Loucy (cell line): ENCODE data around the gene ASPHD2.

ENCODE experiments used
- H2AFZ ChIP-seq: fragments of 200-600 bp; sonication (generic); 2 replicates; pipeline ENCODE4 v1.6.0; 2016; ENCODE audit warnings: antibody characterized with exemption, mild to moderate bottlenecking, low read length, moderate library complexity
- H3F3A ChIP-seq: fragments of 200-600 bp; 2 replicates; pipeline ENCODE4 v1.6.0; 2016; ENCODE audit warnings: antibody characterized with exemption, low read depth, mild to moderate bottlenecking
- H3K27me3 ChIP-seq: fragments of 200-600 bp; sonication (generic); 2 replicates; pipeline ENCODE4 v1.6.1; 2014; ENCODE audit warnings: low read length, mild to moderate bottlenecking; ENCODE audit not compliant: insufficient read depth, poor library complexity, severe bottlenecking
- H3K36me3 ChIP-seq: fragments of 200-600 bp; sonication (generic); 2 replicates; pipeline ENCODE4 v1.6.1; 2016; ENCODE audit warnings: low read length; ENCODE audit not compliant: insufficient read depth
- H3K4me1 ChIP-seq: fragments of 200-600 bp; sonication (generic); 2 replicates; pipeline ENCODE4 v1.5.1; 2014; ENCODE audit warnings: low read length, mild to moderate bottlenecking; ENCODE audit not compliant: insufficient read depth, poor library complexity, severe bottlenecking
- H3K4me2 ChIP-seq: fragments of 200-600 bp; sonication (generic); 2 replicates; pipeline ENCODE4 v1.6.0; 2014; ENCODE audit warnings: antibody characterized with exemption, low read length, low read depth, mild to moderate bottlenecking; ENCODE audit not compliant: poor library complexity, severe bottlenecking
- H3K4me3 ChIP-seq: fragments of 200-600 bp; sonication (generic); 2 replicates; pipeline ENCODE4 v1.5.1; 2014; ENCODE audit warnings: low read length, mild to moderate bottlenecking, mixed read lengths; ENCODE audit not compliant: poor library complexity, severe bottlenecking
- H3K79me2 ChIP-seq: fragments of 200-600 bp; sonication (generic); 2 replicates; pipeline ENCODE4 v1.6.1; 2014; ENCODE audit warnings: low read length; ENCODE audit not compliant: insufficient read depth
- H3K9ac ChIP-seq: fragments of 200-600 bp; sonication (generic); 2 replicates; pipeline ENCODE4 v1.6.0; 2014; ENCODE audit warnings: mild to moderate bottlenecking, low read depth, low read length, moderate library complexity; ENCODE audit not compliant: poor library complexity, severe bottlenecking
- H3K9me2 ChIP-seq: fragments of 200-600 bp; sonication (generic); replicated peaks from 2 replicates; pipeline ENCODE4 v1.6.1; 2016; ENCODE audit warnings: low read depth, low read length, mixed read lengths
- H3K9me3 ChIP-seq: fragments of 200-600 bp; sonication (generic); 2 replicates; pipeline ENCODE4 v1.6.1; 2014; ENCODE audit warnings: mild to moderate bottlenecking, antibody characterized with exemption, low read length, low read depth; ENCODE audit not compliant: insufficient read depth
- H4K20me1 ChIP-seq: fragments of 200-600 bp; sonication (generic); 2 replicates; pipeline ENCODE4 v1.6.0; 2014; ENCODE audit warnings: antibody characterized with exemption, low read length, mild to moderate bottlenecking; ENCODE audit not compliant: insufficient read depth, poor library complexity, severe bottlenecking
- CTCF ChIP-seq: fragments of 200-600 bp; sonication (generic); conservative IDR thresholded peaks from 2 replicates; pipeline ENCODE4 v1.5.1; 2014; ENCODE audit warnings: mild to moderate bottlenecking, antibody characterized with exemption, low read length
- EZH2phosphoT487 ChIP-seq: fragments of 200-600 bp; IDR thresholded peaks from 2 replicates; pipeline ENCODE4 v1.6.1; 2018; ENCODE audit warnings: antibody characterized with exemption, mild to moderate bottlenecking, moderate library complexity, borderline replicate concordance

The ASPHD2 gene

GRCh38 chr22:26394777-26395176, 34.3 kb upstream of the ASPHD2 start:
- Histone ChIP-seq H3K4me1 (no peaks in the 10 kb centered on the region), H2AFZ (no peak overlapping the region), H3K79me2 (no peaks in the 10 kb centered on the region), H3K4me3 (no peak overlapping the region), H3K9ac (no peak overlapping the region), H3K9me3 (no peaks in the 10 kb centered on the region), H3F3A (no peaks in the 10 kb centered on the region), H3K4me2 (no peak overlapping the region), H4K20me1 (no peaks in the 10 kb centered on the region), H3K27me3 (no peaks in the 10 kb centered on the region), H3K9me2 (no peaks in the 10 kb centered on the region), H3K36me3 (no peaks in the 10 kb centered on the region)
- TF ChIP-seq CTCF, result no peak
- TF ChIP-seq EZH2phosphoT487, result no peak

GRCh38 chr22:26395926-26396325, 33.1 kb upstream of the ASPHD2 start:
- no peak overlapping the region for H3K9ac ChIP-seq
- H3K4me3 ChIP-seq, result no peak overlapping the region
- H3K4me1 ChIP-seq, result no peaks in the 10 kb centered on the region
- H3K9me3 ChIP-seq, result no peaks in the 10 kb centered on the region
- no peaks in the 10 kb centered on the region for H4K20me1 ChIP-seq
- TF ChIP-seq CTCF (no peak), EZH2phosphoT487 (no peak)
- no peak overlapping the region for H3K4me2 ChIP-seq
- no peaks in the 10 kb centered on the region for H3K79me2 ChIP-seq
- H3K36me3 ChIP-seq, result no peaks in the 10 kb centered on the region
- no peaks in the 10 kb centered on the region for H3K27me3 ChIP-seq
- H3F3A ChIP-seq, result no peaks in the 10 kb centered on the region
- no peak overlapping the region for H2AFZ ChIP-seq
- H3K9me2 ChIP-seq, result no peaks in the 10 kb centered on the region

- TF ChIP-seq EZH2phosphoT487, result no peak
- peak; percentile 73 for TF ChIP-seq CTCF
- Histone ChIP-seq H4K20me1 (no peaks in the 10 kb centered on the region), H3K79me2 (no peaks in the 10 kb centered on the region), H3K4me1 (no peaks in the 10 kb centered on the region), H3K9me3 (no peaks in the 10 kb centered on the region), H3K4me2 (no peak overlapping the region), H3K36me3 (no peaks in the 10 kb centered on the region), H2AFZ (peak overlapping the region; percentile 10; the same call in 1 of the 2 replicates), H3F3A (no peaks in the 10 kb centered on the region), H3K9me2 (no peaks in the 10 kb centered on the region), H3K4me3 (no peak overlapping the region), H3K27me3 (no peaks in the 10 kb centered on the region), H3K9ac (no peak overlapping the region)
Observed at GRCh38 chr22:26398741-26399153, 30.3 kb upstream of the ASPHD2 start.
